ENCODE measurements around the gene CNGA4. TPM values are rescaled to one million over a fixed set of nuclear protein-coding genes. Genes with fewer than 3 reads are reported as not detected.

The CNGA4 gene
- 0.15 TPM in 1 of 2 replicates, not detected in the other for total RNA-seq

DNA sequence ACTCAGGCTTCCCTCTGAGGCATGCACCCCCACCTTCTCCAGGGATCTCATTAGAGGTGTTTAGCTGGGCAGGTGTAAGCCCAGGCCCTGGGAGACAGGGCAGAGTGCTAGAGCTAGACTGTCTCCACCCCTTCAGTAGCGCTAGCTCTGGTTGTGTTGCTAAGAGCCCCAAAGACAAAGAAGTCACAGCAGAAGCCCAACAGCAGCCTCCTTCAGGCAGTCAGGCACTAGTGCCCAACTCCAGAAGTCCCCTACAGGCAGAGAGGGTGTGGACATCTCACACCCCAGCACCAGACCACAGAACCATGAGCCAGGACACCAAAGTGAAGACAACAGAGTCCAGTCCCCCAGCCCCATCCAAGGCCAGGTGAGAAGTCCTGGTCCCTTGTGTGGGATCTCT is at the start of gene CNGA4:
Gene CNGA4 (plus strand): TSS at position 188 of the 400 bp plus-strand sequence. CDS start 118 bp downstream, at position 306.
- intact Hi-C loops (cut with micrococcal nuclease): no loop called here

DNA sequence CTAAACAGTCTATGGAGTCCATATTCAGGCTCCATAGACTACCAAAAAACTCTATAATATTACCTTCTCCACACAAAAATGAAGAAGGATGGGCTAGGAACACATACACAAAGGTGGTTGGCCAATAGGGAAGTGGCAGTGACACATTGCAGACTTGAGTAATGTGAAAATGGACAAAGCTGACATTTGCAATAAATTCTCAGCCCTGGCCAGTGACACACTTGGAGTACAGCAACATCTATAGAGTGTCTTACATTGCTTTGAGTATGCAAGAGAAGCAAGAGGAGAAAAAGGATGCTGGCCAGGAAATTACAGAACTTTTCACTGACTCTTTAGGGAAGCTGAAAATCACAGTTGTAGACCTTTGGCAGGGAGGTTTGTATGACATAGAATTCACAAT is 47.1 kb upstream of the CNGA4 start:
- intact Hi-C loops (cut with micrococcal nuclease): no loop called here

DNA sequence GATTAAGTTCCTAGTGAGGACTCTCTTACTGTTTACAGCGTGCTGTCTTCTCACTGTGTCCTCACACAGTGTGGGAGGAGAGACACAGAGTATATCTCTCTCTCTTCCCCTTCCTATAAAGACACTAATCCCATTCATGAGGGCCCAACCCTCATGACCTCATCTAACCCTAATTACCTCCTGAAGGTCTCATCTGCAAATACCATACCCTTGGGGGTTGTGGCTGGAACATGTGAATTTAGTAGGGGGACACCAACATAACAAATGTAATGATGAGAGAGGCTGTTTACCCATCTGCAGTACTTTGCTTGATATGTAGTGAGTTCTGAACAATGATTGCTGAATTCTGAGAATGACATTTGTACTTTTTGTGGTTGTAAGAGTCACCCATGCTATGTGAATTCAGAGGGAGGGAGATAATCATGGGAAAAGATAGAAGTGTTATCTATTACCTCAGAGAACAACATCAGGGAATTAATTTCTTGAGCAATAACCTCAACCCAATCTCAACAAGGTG is 44.8 kb upstream of the CNGA4 start:
- intact Hi-C loops (cut with micrococcal nuclease): no loop called here

DNA sequence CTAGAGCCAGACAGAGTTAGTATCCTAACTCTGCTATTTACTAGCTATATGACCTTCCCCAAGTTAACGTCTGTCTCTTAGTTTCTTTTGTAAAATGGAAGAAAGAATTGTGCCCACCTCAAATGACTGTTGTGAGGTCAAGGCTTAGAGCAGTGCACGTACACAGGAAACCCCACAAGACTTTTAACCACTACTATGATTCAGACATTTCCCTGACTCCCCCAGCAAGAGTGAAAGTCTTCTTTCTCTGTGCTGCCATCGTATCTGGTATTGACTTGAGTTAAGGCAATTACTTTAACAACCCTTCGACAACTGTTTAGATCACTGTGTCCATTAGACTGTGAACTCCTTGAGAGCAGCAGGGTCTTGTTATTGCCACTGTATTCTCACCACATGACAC is 42.5 kb upstream of the CNGA4 start:
- intact Hi-C loops (cut with micrococcal nuclease): no loop called here

- intact Hi-C loops (cut with micrococcal nuclease): no loop called here
Measured at GRCh38 chr11:6197466-6198200, 41.3 kb upstream of the CNGA4 start.

DNA sequence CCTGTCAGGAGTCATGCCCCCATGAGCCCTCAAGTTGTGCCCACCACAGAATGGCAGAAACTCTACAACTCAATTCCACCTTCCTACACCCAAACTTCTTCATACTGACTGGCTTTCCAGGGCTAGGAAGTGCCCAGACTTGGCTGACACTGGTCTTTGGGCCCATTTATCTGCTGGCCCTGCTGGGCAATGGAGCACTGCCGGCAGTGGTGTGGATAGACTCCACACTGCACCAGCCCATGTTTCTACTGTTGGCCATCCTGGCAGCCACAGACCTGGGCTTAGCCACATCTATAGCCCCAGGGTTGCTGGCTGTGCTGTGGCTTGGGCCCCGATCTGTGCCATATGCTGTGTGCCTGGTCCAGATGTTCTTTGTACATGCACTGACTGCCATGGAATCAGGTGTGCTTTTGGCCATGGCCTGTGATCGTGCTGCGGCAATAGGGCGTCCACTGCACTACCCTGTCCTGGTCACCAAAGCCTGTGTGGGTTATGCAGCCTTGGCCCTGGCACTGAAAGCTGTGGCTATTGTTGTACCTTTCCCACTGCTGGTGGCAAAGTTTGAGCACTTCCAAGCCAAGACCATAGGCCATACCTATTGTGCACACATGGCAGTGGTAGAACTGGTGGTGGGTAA is 39.6 kb upstream of the CNGA4 start, which contains the start of gene OR52W1:
Gene OR52W1 (plus strand): TSS at position 51 of the 637 bp plus-strand sequence. CDS start 0 bp downstream, at position 51.
- intact Hi-C loops (cut with micrococcal nuclease): no loop called here

- intact Hi-C loops (cut with micrococcal nuclease): no loop called here
Measured at GRCh38 chr11:6200975-6201374, 37.9 kb upstream of the CNGA4 start.

DNA sequence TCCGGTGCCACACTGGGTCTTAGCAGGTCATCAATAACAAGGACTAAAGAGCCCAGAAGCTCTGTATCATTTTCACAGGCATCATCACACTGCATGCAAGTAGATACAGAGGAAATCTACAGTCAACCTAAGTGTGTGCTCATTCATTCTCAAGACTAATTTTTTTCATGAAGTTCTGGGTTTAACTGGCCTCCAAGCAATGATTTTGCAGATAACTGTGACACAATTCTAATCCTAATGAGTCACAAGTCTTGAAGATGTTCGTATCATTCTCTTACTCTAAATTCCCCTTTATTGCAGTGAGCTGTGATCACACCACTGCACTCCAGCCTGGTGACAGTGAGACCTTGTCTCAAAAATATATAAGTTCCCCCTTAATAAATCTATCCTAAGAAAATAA is 37.4 kb upstream of the CNGA4 start:
- intact Hi-C loops (cut with micrococcal nuclease): no loop called here

DNA sequence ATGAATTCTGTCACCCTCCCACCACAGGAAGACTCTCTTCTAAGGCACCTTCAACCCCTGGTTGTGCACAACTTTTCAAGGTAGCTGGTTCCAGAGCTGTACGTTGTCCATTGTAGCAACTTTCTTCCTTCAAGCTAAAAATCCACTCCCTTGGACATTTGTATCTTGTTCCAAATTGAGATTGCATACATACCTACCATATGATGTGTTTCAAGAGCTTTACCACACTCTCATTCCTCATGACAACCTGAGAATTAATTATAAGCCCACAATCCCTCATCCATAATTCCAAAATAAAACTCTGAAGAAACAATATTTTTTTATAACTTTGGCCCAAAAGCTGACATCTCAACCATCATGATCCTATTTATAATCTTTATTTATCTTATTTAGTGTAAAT is 36.8 kb upstream of the CNGA4 start:
- intact Hi-C loops (cut with micrococcal nuclease): loop anchor here (2.0 kb wide), 1 partner anchor 119 kb away; the partner anchor contains the start of gene CAVIN3

DNA sequence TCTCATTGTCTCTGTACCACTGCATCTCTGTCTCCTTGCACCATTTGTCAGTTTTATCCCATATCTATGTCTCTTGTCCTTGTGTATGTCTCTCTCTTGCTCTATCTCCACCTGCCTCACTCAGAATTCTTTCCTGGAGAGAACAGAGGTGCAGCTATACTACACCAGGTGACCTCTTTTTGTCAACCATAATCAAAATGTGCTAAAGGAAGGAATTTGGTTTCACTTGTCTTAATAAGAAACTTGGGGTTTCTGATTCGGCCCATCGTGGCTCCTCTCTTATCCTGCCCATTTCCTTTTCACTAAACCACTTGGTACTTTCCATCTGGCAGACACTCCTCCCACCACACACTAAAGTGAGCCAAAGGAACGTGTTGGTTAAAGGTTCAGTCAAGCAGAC is 35.6 kb upstream of the CNGA4 start:
- intact Hi-C loops (cut with micrococcal nuclease): loop anchor here (1.0 to 2.0 kb wide), 2 partner anchors 31 to 117 kb away; partner anchors contain the start of genes CAVIN3 and FHIP1B

DNA sequence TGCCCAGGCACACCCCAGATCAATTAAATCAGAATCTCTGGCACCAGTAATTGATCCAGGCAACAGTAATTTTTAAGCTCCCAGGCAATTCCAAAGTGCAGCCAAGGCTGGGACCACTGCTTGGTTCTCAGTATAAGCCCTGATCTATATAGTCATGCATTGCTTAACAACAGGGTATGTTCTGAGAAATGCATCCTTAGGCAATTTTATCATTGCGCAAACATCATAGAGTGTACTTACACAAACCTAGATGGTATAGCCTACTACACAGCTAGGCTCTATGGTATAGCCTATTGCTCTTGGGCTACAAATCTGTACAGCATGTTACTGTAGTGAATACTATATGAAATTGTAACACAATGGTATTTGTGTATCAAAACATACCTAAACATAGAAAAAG is 34.2 kb upstream of the CNGA4 start:
- intact Hi-C loops (cut with micrococcal nuclease): no loop called here

DNA sequence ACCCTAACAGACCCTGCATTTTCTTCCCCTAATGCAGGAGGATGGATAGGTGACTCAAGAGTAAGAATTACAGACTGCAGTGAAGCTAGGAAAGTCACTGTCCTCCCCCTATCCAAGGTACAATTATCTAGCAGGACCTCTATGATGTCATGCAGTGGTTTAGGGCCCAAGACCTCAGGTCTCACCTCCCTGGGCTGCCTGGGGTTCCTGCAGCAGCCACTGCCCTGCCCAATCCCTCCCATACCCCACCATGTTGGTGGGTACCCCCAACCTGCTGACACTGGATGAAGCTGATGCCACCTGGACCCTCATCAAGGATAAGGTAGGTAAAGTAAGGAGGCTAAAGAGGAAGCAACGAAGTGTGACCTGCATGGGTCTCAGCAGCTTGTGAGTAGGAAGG is 33.5 kb upstream of the CNGA4 start, which contains the start of gene C11orf42:
Gene C11orf42 (plus strand): TSS at position 192 of the 400 bp plus-strand sequence. CDS start 59 bp downstream, at position 251.
- intact Hi-C loops (cut with micrococcal nuclease): no loop called here

GRCh38 chr11:6206456-6207180 is 32.3 kb upstream of the CNGA4 start:
- intact Hi-C loops (cut with micrococcal nuclease): no loop called here

GRCh38 chr11:6209801-6210200 is 29.1 kb upstream of the CNGA4 start:
- intact Hi-C loops (cut with micrococcal nuclease): no loop called here

GRCh38 chr11:6210274-6210955 is 28.5 kb upstream of the CNGA4 start:
- intact Hi-C loops (cut with micrococcal nuclease): no loop called here

GRCh38 chr11:6214530-6214929 is 24.4 kb upstream of the CNGA4 start:
- intact Hi-C loops (cut with micrococcal nuclease): no loop called here

DNA sequence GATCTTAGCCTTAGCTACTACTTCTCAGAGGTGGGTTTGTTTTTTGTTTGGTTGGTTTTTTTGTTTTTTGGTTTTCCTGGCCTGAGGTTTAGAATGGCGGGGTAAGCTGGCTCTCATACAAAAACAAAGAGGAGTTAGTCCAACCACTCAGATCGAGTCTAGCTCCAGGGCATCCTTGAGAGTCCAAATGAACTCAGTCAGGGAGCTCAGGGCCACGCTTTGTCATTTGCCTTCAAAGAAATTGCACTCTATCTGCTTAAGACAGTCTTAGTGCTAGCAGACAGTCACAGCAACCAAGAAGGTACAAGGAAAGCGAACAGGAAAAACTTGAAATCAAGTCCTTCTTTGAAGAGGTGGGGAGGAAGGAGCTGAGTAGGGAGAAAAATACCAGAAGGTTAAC is 22.4 kb upstream of the CNGA4 start:
- intact Hi-C loops (cut with micrococcal nuclease): no loop called here

GRCh38 chr11:6217722-6218121 is 21.2 kb upstream of the CNGA4 start:
- intact Hi-C loops (cut with micrococcal nuclease): no loop called here

- intact Hi-C loops (cut with micrococcal nuclease): no loop called here
Measured at GRCh38 chr11:6219359-6219758, 19.5 kb upstream of the CNGA4 start.

GRCh38 chr11:6223854-6224253 is 15.0 kb upstream of the CNGA4 start:
- intact Hi-C loops (cut with micrococcal nuclease): no loop called here

DNA sequence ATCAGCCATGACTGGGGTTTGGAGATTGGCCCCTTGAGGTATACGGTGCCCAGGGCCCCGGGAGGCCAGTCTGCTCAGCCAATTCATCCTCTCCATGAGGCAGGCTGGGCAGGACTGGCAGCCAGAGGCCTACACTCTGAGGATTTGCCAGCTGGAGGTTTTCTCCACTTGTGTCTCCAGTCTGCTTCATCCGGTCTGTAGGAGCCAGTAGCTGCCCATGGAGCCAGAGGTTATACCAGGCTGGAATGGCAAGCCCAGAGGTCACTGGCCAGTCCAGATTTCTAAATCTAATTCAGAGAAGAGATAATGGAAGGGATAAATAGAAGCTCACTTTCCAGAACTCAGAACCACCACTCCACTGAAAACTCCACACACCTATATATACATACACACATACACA is 14.5 kb upstream of the CNGA4 start:
- intact Hi-C loops (cut with micrococcal nuclease): no loop called here

All from T-helper 1 cell treated with Interleukin-12 subunit alpha and Interleukin-12 subunit beta and Interleukin-4 antibody, amounts not matched to agents 30 ng/mL and 1 ng/mL, for 36 hours (primary cell).